Lower lobe of right lung (tissue), 2 donors: ENCODE data around the gene GLO1. TPM values are rescaled to one million over a fixed set of nuclear protein-coding genes. Genes with fewer than 3 reads are reported as not detected.

Experiments
- ATAC-seq, 2 donors: fragments of 200-7000 bp; cut with Tn5 transposase; one replicate each; pipeline ENCODE4 v1.9.1; 2020 to 2022; ENCODE audit warnings: mild to moderate bottlenecking in 2 of 2, moderate library complexity in 2 of 2
- DNase-seq: peaks from one replicate; pipeline ENCODE4 v3.0.0-alpha.2; 2020
- H3K27ac ChIP-seq: fragments of 200-600 bp; one replicate; pipeline ENCODE4 v1.8.0; 2022
- H3K27me3 ChIP-seq: fragments of 200-600 bp; one replicate; pipeline ENCODE4 v1.8.0; 2022; ENCODE audit warnings: low read depth
- H3K36me3 ChIP-seq: fragments of 200-600 bp; one replicate; pipeline ENCODE4 v1.8.0; 2022; ENCODE audit warnings: mild to moderate bottlenecking
- H3K4me1 ChIP-seq: fragments of 200-600 bp; one replicate; pipeline ENCODE4 v1.8.0; 2022
- H3K4me3 ChIP-seq: fragments of 200-600 bp; one replicate; pipeline ENCODE4 v1.8.0; 2022; ENCODE audit warnings: mild to moderate bottlenecking
- H3K9me3 ChIP-seq: fragments of 200-600 bp; one replicate; pipeline ENCODE4 v1.8.0; 2022
- CTCF ChIP-seq: fragments of 200-600 bp; IDR thresholded peaks from one replicate; pipeline ENCODE4 v1.8.0; 2022; ENCODE audit warnings: antibody characterized with exemption, mild to moderate bottlenecking
- intact Hi-C: fragments of 100-400 bp; cut with DNase I; formaldehyde crosslinking; loops from one replicate; pipeline ENCODE4 v1.11.0; 2022
- long read RNA-seq: library from polyadenylated mRNA; unstranded; transcript quantifications from one replicate; pipeline ENCODE4 v2.0.0, GENCODE V29; 2021
- total RNA-seq: library from RNA; stranded (reverse); fragmentation: NEBNext Ultra II Directional; extraction: Animal tissue kit (Norgen Biotek cat#: 25700); gene quantifications from one replicate; pipeline ENCODE4 v1.2.1, GENCODE V29; 2021
- donor health status: DM: no; HTN: yes; CAD: no; lungs with severe emphysema.

GLO1 gene
- total RNA-seq = 83.9 TPM
- long read RNA-seq, transcript GLO1-201 (6 exons, 2,012 nt) = major isoform, 98 of 110 reads
- long read RNA-seq, partial matches to known transcripts = 4 of 110 reads
- long read RNA-seq, other reads (novel, unspliced or antisense) = 8 of 110 reads

- peaks cover 3% of the 10 kb centered on the region for H3K9me3 ChIP-seq
- DNase-seq (peak; percentile 98), ATAC-seq (peak; percentile 100)
- peak within 1 kb of the TSS; percentile 85 for H3K27ac ChIP-seq
- peak within 1 kb of the TSS; percentile 64 for H3K4me3 ChIP-seq
- H3K4me1 ChIP-seq = peaks cover 13% of the 10 kb centered on the region
- TF ChIP-seq CTCF = no peak
- peaks cover 6% of the 10 kb centered on the region for H3K36me3 ChIP-seq
- no peaks in the 10 kb centered on the region for H3K27me3 ChIP-seq
- intact Hi-C loops = no loop called here
Observed at GRCh38 chr6:38702558-38703397, at the start of gene GLO1. GLO1 (minus strand) TSS chr6:38703145; CDS start chr6:38703054, 91 bp downstream.

GRCh38 chr6:38750968-38751615 is 48.1 kb upstream of the GLO1 start:
- ATAC-seq (no peak), DNase-seq (no peak)
- TF ChIP-seq CTCF = no peak
- no peak overlapping the region for H3K4me3 ChIP-seq
- H3K27me3 ChIP-seq = no peaks in the 10 kb centered on the region
- peaks cover 5% of the 10 kb centered on the region for H3K4me1 ChIP-seq
- H3K9me3 ChIP-seq = no peaks in the 10 kb centered on the region
- intact Hi-C loops = no loop called here
- H3K36me3 ChIP-seq = no peaks in the 10 kb centered on the region
- no peak overlapping the region for H3K27ac ChIP-seq

- intact Hi-C loops = no loop called here
- H3K27ac ChIP-seq = no peak overlapping the region
- TF ChIP-seq CTCF = no peak
- no peaks in the 10 kb centered on the region for H3K27me3 ChIP-seq
- no peaks in the 10 kb centered on the region for H3K9me3 ChIP-seq
- H3K4me3 ChIP-seq = no peak overlapping the region
- no peaks in the 10 kb centered on the region for H3K4me1 ChIP-seq
- no peaks in the 10 kb centered on the region for H3K36me3 ChIP-seq
- DNase-seq (no peak), ATAC-seq (no peak)
Observed at GRCh38 chr6:38749473-38749872, 46.5 kb upstream of the GLO1 start.

GRCh38 chr6:38739532-38739931 is 36.6 kb upstream of the GLO1 start:
- H3K4me1 ChIP-seq = no peaks in the 10 kb centered on the region
- TF ChIP-seq CTCF = peak; percentile 23
- DNase-seq (no peak), ATAC-seq (no peak)
- intact Hi-C loops = no loop called here
- H3K4me3 ChIP-seq = no peak overlapping the region
- no peaks in the 10 kb centered on the region for H3K27me3 ChIP-seq
- no peaks in the 10 kb centered on the region for H3K36me3 ChIP-seq
- no peaks in the 10 kb centered on the region for H3K9me3 ChIP-seq
- H3K27ac ChIP-seq = no peak overlapping the region

GRCh38 chr6:38738261-38738660 is 35.3 kb upstream of the GLO1 start:
- intact Hi-C loops = no loop called here
- TF ChIP-seq CTCF = no peak
- DNase-seq = no peak
- no peaks in the 10 kb centered on the region for H3K4me1 ChIP-seq
- no peak overlapping the region for H3K4me3 ChIP-seq
- no peak overlapping the region for H3K27ac ChIP-seq
- ATAC-seq = no peak
- H3K9me3 ChIP-seq = no peaks in the 10 kb centered on the region
- H3K36me3 ChIP-seq = no peaks in the 10 kb centered on the region
- no peaks in the 10 kb centered on the region for H3K27me3 ChIP-seq
